Body of pancreas (tissue), 4 donors: ENCODE data around the gene PRR20E.

Experiments
- CTCF ChIP-seq, 7 experiments: fragments of 450-650 bp in 4 of 7; fragments of 200-600 bp in 3 of 7; sonication (generic) in 3 of 7; IDR thresholded peaks; one replicate each; pipeline ENCODE4 v1.5.1; 2016 to 2019; ENCODE audit warnings: antibody characterized with exemption in 7 of 7
- POLR2A ChIP-seq, 3 donors: fragments of 450-650 bp; IDR thresholded peaks; one replicate each; pipeline ENCODE4 v1.6.1; 2016; ENCODE audit warnings: antibody characterized with exemption in 3 of 3, mild to moderate bottlenecking in 2 of 3

GRCh38 chr13:57136093-57136492 is 30.9 kb upstream of the PRR20E start:
- no peak for TF ChIP-seq CTCF (IDR thresholded peaks at IDR 0.05)
- TF ChIP-seq POLR2A (IDR thresholded peaks at IDR 0.05): no peak
